Heart right ventricle (tissue), 16 donors: ENCODE data around the gene CD274. TPM values are rescaled to one million over a fixed set of nuclear protein-coding genes. Genes with fewer than 3 reads are reported as not detected.
A peak's percentile ranks its signal among the peaks of the same experiment; 100 is the strongest.
"Not testable (repeated sequence)": the region's sequence is repeated elsewhere in the genome, so short reads cannot be mapped to it uniquely, and the experiment has no call there.

Source experiments
- ATAC-seq, 8 donors: fragments of 200-7000 bp; cut with Tn5 transposase; one replicate each; pipeline ENCODE4 v1.9.1; 2020; ENCODE audit warnings: mild to moderate bottlenecking in 8 of 8, moderate library complexity in 8 of 8, moderate number of reproducible peaks in 1 of 8
- DNase-seq, 2 donors: peaks; one replicate each; pipeline ENCODE4 v3.0.0-alpha.2; 2020
- H3K27ac ChIP-seq, 10 donors: fragments of 200-600 bp; sonication (generic) in 2 of 10; one replicate each; pipeline versions ENCODE4 v1.5.0 to v1.8.0; 2020 to 2022; ENCODE audit warnings: mild to moderate bottlenecking in 3 of 10
- H3K27me3 ChIP-seq, 7 donors: fragments of 200-600 bp; one replicate each; pipeline ENCODE4 v1.8.0; 2021 to 2022; ENCODE audit warnings: mild to moderate bottlenecking in 2 of 7
- H3K36me3 ChIP-seq, 9 donors: fragments of 200-600 bp; sonication (generic) in 1 of 9; one replicate each; pipeline versions ENCODE4 v1.5.0 to v1.8.0; 2020 to 2022; ENCODE audit warnings: mild to moderate bottlenecking in 2 of 9
- H3K4me1 ChIP-seq, 9 donors: fragments of 200-600 bp; sonication (generic) in 1 of 9; one replicate each; pipeline versions ENCODE4 v1.5.0 to v1.8.0; 2020 to 2022; ENCODE audit warnings: mild to moderate bottlenecking in 4 of 9
- H3K4me3 ChIP-seq, 10 donors: fragments of 200-600 bp; sonication (generic) in 2 of 10; one replicate each; pipeline versions ENCODE4 v1.5.0 to v1.8.0; 2020 to 2022; ENCODE audit warnings: mild to moderate bottlenecking in 7 of 10, moderate library complexity in 2 of 10
- H3K9me3 ChIP-seq, 11 donors: fragments of 200-600 bp in 10 of 11; sonication (generic) in 2 of 11; one replicate each; pipeline versions ENCODE4 v1.5.0 to v1.8.0; 2013 to 2022; ENCODE audit warnings: mild to moderate bottlenecking in 2 of 11, control low read depth in 1 of 11, moderate library complexity in 1 of 11
- CTCF ChIP-seq, 9 donors: fragments of 200-600 bp; sonication (generic) in 2 of 9; IDR thresholded peaks; one replicate each; pipeline versions ENCODE4 v1.5.0 to v1.8.0; 2021 to 2022; ENCODE audit warnings: antibody characterized with exemption in 9 of 9, mild to moderate bottlenecking in 5 of 9, moderate library complexity in 1 of 9
- WGBS, 2 donors: extraction: QIAGEN DNeasy Blood & Tissue Kit; methylation state at CpG; one replicate each; pipeline ENCODE4 v1.1.7; 2013; ENCODE audit warnings: inconsistent platforms in 1 of 2; 5-methylcytosine and 5-hydroxymethylcytosine counted together
- intact Hi-C, 10 donors: fragments of 100-400 bp; cut with DNase I; formaldehyde crosslinking; loops; one replicate each; pipeline versions ENCODE4 v1.11.1 to v1.14.2; 2022
- polyA plus RNA-seq, 2 donors: library from polyadenylated mRNA; stranded (reverse); fragments of 200-250 nt; gene quantifications; one replicate each; pipeline ENCODE4 v1.2.3, GENCODE V29; 2013
- total RNA-seq, 10 donors: library from RNA; stranded (reverse); fragmentation: NEBNext Ultra II Directional in 3 of 10; extraction: Animal tissue kit (Norgen Biotek cat#: 25700) in 3 of 10; gene quantifications; one replicate each; pipeline versions ENCODE4 v1.2.1 to v1.2.4, GENCODE V29; 2021 to 2023
- donor health status: Arrhythmogenic right ventricular cardiomyopathy.
- donor health status: ischemic (EF 13 %, LVEDD 7.1; RV severe dilation, severe dysfunction).
- donor health status: healthy with polysubstance abuse.
- donor health status: DM: no; HTN: yes; CAD: no.
- donor health status: DM: no; HTN: no; CAD: no.
- donor health status: ischemic (EF 25% LVEDD 6.9; RV normal size, moderate dysfunction).
- donor health status: ischemic (EF 25% LVEDD 5.7; RV mildly dilated, moderate dysfunction).
- donor health status: healthy.
- donor health status: DM: yes; HTN: yes; CAD: no.
- donor health status: Ischemic cardiomyopathy.
- donor health status: ischemic (EF 35%, LVEDD 5.7; RV mildly dilated, moderate dysfunction).
- donor health status: nonischemic (EF 11% LVEDD 7.7; RV severe dilation, severe dysfunction).
- donor health status: DM: yes; HTN: yes; CAD: no.
- donor health status: PGD.
- donor health status: ischemic (EF 29% LVEDD 5.4; RV normal size, mild dysfunction).
- donor health status: nonischemic (EF 23%, LVEDD 6.1; RV moderate dilation, normal function).

The CD274 gene
- total and polyA plus RNA-seq, 12 donors = 4.5 to 44.0 (median 13.5) TPM

DNA sequence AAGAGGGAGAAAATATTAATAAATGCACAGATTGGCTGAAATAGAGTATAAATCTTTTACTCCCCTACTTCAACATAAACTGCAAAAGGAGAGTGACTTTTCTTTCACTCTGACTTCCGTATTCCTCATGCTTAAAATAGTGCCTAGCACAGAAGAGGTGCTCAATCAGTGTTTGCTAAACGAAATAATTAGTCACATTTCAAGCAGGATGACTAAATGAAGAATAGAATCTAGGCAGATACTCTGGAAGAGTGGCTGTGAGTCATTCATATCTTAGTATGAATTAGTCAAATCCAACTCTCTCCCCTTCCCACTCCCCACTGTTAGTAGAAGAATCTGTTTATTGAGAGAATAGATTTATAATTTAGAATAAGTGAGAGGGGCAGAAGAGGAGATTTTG is 4.8 kb downstream of the CD274 start:
- Histone ChIP-seq H3K4me3 (no peak overlapping the region), H3K9me3 (no peaks in the 10 kb centered on the region), H3K36me3 (peaks cover 0 to 32% (median 0%) of the 10 kb centered on the region in 9 donors), H3K4me1 (peaks cover 3 to 75% (median 23%) of the 10 kb centered on the region in 9 donors), H3K27ac (peak overlapping the region in 7 of 10 donors; percentile 6 to 87 (median 54)), H3K27me3 (no peaks in the 10 kb centered on the region)
- TF ChIP-seq CTCF (IDR thresholded peaks at IDR 0.05) = no peak
- no peak for DNase-seq
- 36 to 48% methylated on average over 2 of the region's 2 CpGs for WGBS, 2 donors
- intact Hi-C loops = loop anchor here in 4 of 10 donors (5.0 to 10.0 kb wide), 4 partner anchors 47 to 132 kb away; partner anchors contain the start of gene PDCD1LG2 (in 1 of the 4)
- peak in 2 of 8 donors; percentile 17 to 55 for ATAC-seq

DNA sequence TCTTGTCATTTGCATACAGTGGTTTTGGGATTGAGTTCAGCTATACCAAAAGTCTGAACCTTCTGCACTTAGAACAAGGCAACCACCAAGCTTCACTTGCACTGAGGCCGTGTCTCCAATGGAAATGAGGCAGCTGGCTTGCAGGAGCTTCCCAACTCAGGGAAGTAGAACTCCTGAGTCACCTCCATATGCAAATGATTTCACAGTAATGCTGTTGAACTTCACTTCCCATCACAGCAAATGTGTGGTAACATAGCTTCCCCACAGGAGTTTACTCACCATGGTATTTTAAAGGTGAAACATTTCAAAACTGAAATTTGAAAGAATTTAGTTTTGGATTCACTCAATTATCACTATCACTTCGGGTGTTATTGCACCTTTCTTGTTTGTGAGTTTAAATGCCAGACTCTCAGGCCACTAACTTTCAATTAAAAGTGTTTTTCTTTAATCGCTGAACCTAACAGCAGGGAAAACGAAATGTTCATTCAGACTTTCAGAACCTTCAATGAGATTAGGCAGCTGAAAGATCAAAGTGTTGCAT is 9.0 kb downstream of the CD274 start:
- no peak for TF ChIP-seq CTCF (IDR thresholded peaks at IDR 0.05)
- intact Hi-C loops = loop anchor here in 4 of 10 donors (5.0 to 10.0 kb wide), 4 partner anchors 43 to 128 kb away; partner anchors contain the start of gene PDCD1LG2 (in 1 of the 4)
- Histone ChIP-seq H3K9me3 (no peaks in the 10 kb centered on the region), H3K27me3 (no peaks in the 10 kb centered on the region), H3K4me1 (peaks cover 0 to 40% (median 3%) of the 10 kb centered on the region in 9 donors), H3K36me3 (peaks cover 0 to 60% (median 17%) of the 10 kb centered on the region in 9 donors), H3K27ac (peak overlapping the region in 1 of 10 donors; percentile 59), H3K4me3 (no peak overlapping the region)
- DNase-seq (no peak), ATAC-seq (peak in 1 of 8 donors; percentile 52)
- WGBS, 2 donors = 86 to 89% methylated on average over 4 of the region's 4 CpGs

- H3K27ac ChIP-seq = peak overlapping the region in 1 of 10 donors; percentile 59
- intact Hi-C loops = no loop called here
- 92 to 100% methylated on average over 1 of the region's 1 CpG for WGBS, 2 donors
Observed at GRCh38 chr9:5460157-5460556, 9.8 kb downstream of the CD274 start.

DNA sequence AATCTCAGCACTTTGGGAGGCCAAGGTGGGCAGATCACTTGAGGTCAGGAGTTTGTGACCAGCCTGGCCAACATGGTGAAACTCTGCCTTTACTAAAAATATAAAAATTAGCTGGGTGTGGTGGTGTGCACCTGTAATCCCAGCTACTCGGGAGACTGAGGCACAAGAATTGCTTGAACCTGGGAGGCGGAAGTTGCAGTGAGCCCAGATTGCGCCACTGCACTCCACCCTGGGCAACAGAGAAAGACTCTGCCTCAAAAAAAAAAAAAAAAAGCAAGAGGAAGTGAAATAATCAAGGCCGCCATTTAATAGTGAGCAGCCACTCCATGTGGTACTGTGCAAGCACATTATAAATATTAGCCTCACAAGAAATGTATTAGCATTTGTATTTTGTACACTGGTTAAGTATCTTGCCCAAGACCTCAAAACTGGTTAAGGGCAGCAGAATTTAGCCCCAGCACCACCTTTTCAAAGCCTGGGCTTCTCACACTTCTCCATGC is 14.5 kb downstream of the CD274 start:
- ATAC-seq, H3K9me3 ChIP-seq, H3K27me3 ChIP-seq, H3K4me3 ChIP-seq, intact Hi-C loops, DNase-seq: not testable (repeated sequence)
- Histone ChIP-seq H3K36me3 (peaks cover 0 to 89% (median 23%) of the 10 kb centered on the region in 9 donors), H3K27ac (peak overlapping the region in 1 of 10 donors; percentile 13), H3K4me1 (peaks cover 0 to 23% (median 0%) of the 10 kb centered on the region in 9 donors)
- 80 to 87% methylated on average over 4 of the region's 4 CpGs for WGBS, 2 donors

More at GRCh38 chr9:5460157-5460556, 9.8 kb downstream of the CD274 start:
- no peak overlapping the region for H3K4me3 ChIP-seq
- DNase-seq (no peak), ATAC-seq (no peak)
- H3K27me3 ChIP-seq = no peaks in the 10 kb centered on the region
- TF ChIP-seq CTCF (IDR thresholded peaks at IDR 0.05) = no peak
- peaks cover 0 to 38% (median 0%) of the 10 kb centered on the region in 9 donors for H3K4me1 ChIP-seq
- H3K36me3 ChIP-seq = peaks cover 0 to 68% (median 17%) of the 10 kb centered on the region in 9 donors
- H3K9me3 ChIP-seq = no peaks in the 10 kb centered on the region

- DNase-seq (no peak), ATAC-seq (no peak)
- H3K9me3 ChIP-seq = no peaks in the 10 kb centered on the region
- no peak overlapping the region for H3K4me3 ChIP-seq
- WGBS, 2 donors = 62 to 72% methylated on average over 1 of the region's 1 CpG
- H3K27ac ChIP-seq = no peak overlapping the region
- TF ChIP-seq CTCF (IDR thresholded peaks at IDR 0.05) = no peak
- intact Hi-C loops = no loop called here
- no peaks in the 10 kb centered on the region for H3K27me3 ChIP-seq
- H3K4me1 ChIP-seq = peaks cover 0 to 18% (median 0%) of the 10 kb centered on the region in 9 donors
- peaks cover 0 to 88% (median 23%) of the 10 kb centered on the region in 9 donors for H3K36me3 ChIP-seq
Observed at GRCh38 chr9:5466005-5466404, 15.7 kb downstream of the CD274 start.
